ENCODE measurements around the gene GPATCH3.

Gene GPATCH3

GRCh38 chr1:26864610-26865480 lies 35.4 kb downstream of the GPATCH3 start:
- H3K27me3 Mint-ChIP-seq = no peaks in the 10 kb centered on the region
- H3K4me3 Mint-ChIP-seq = peak overlapping the region; percentile 97 to 99
- peaks cover 17 to 32% of the 10 kb centered on the region in 2 donors for H3K4me1 Mint-ChIP-seq
- H3K27ac Mint-ChIP-seq = peak overlapping the region; percentile 98
- ATAC-seq (replicated peaks) (peak; percentile 93), DNase-seq (peak; percentile 96)
- H3K36me3 Mint-ChIP-seq = peaks cover 0 to 2% of the 10 kb centered on the region in 2 donors
- H3K9me3 Mint-ChIP-seq = no peaks in the 10 kb centered on the region

GRCh38 chr1:26863685-26864077 lies 36.6 kb downstream of the GPATCH3 start:
- no peaks in the 10 kb centered on the region for H3K27me3 Mint-ChIP-seq
- H3K4me3 Mint-ChIP-seq = peak overlapping the region; percentile 97 to 99
- no peak overlapping the region for H3K27ac Mint-ChIP-seq
- ATAC-seq (replicated peaks) (no peak), DNase-seq (no peak)
- peaks cover 0 to 2% of the 10 kb centered on the region in 2 donors for H3K36me3 Mint-ChIP-seq
- H3K9me3 Mint-ChIP-seq = no peaks in the 10 kb centered on the region
- peaks cover 17 to 32% of the 10 kb centered on the region in 2 donors for H3K4me1 Mint-ChIP-seq

- H3K9me3 Mint-ChIP-seq = no peaks in the 10 kb centered on the region
- H3K27ac Mint-ChIP-seq = peak within 1 kb of the TSS; percentile 98
- ATAC-seq (replicated peaks) = no peak
- no peaks in the 10 kb centered on the region for H3K27me3 Mint-ChIP-seq
- H3K36me3 Mint-ChIP-seq = peaks cover 0 to 3% of the 10 kb centered on the region in 2 donors
- DNase-seq = no peak
- H3K4me1 Mint-ChIP-seq = peaks cover 17 to 32% of the 10 kb centered on the region in 2 donors
- H3K4me3 Mint-ChIP-seq = peak within 1 kb of the TSS; percentile 97 to 99
Observed at GRCh38 chr1:26862781-26863684, 37.2 kb downstream of the GPATCH3 start, which contains the start of gene SFN. Gene SFN (plus strand): TSS chr1:26863149. CDS start chr1:26863213, 64 bp downstream.

- no peaks in the 10 kb centered on the region for H3K9me3 Mint-ChIP-seq
- no peaks in the 10 kb centered on the region for H3K27me3 Mint-ChIP-seq
- peak overlapping the region; percentile 68 for H3K27ac Mint-ChIP-seq
- H3K4me1 Mint-ChIP-seq = peaks cover 17 to 32% of the 10 kb centered on the region in 2 donors
- DNase-seq (no peak), ATAC-seq (replicated peaks) (no peak)
- H3K4me3 Mint-ChIP-seq = no peak overlapping the region
- H3K36me3 Mint-ChIP-seq = peaks cover 3 to 4% of the 10 kb centered on the region in 2 donors
Observed at GRCh38 chr1:26861889-26862378, 38.3 kb downstream of the GPATCH3 start.

- H3K4me1 Mint-ChIP-seq = peaks cover 17 to 32% of the 10 kb centered on the region in 2 donors
- no peak for DNase-seq
- H3K4me3 Mint-ChIP-seq = no peak overlapping the region
- H3K9me3 Mint-ChIP-seq = no peaks in the 10 kb centered on the region
- H3K27me3 Mint-ChIP-seq = no peaks in the 10 kb centered on the region
- ATAC-seq (replicated peaks) = no peak
- H3K36me3 Mint-ChIP-seq = peaks cover 7 to 9% of the 10 kb centered on the region in 2 donors
- H3K27ac Mint-ChIP-seq = no peak overlapping the region
Observed at GRCh38 chr1:26861286-26861701, 39.0 kb downstream of the GPATCH3 start.

GRCh38 chr1:26858891-26859640 lies 41.2 kb downstream of the GPATCH3 start:
- Mint-ChIP-seq H3K27ac (no peak overlapping the region), H3K4me3 (no peak overlapping the region), H3K36me3 (peaks cover 20 to 23% of the 10 kb centered on the region in 2 donors), H3K9me3 (no peaks in the 10 kb centered on the region), H3K4me1 (peaks cover 11 to 16% of the 10 kb centered on the region in 2 donors), H3K27me3 (no peaks in the 10 kb centered on the region)
- no peak for DNase-seq
- peak in 1 of 2 donors; percentile 33 for ATAC-seq (replicated peaks)

GRCh38 chr1:26858160-26858559 lies 42.1 kb downstream of the GPATCH3 start:
- no peak for DNase-seq
- H3K4me1 Mint-ChIP-seq = peaks cover 7% of the 10 kb centered on the region in 2 donors
- no peak for ATAC-seq (replicated peaks)

GRCh38 chr1:26857473-26858060 lies 42.7 kb downstream of the GPATCH3 start:
- H3K27ac Mint-ChIP-seq = no peak overlapping the region

More at GRCh38 chr1:26858160-26858559, 42.1 kb downstream of the GPATCH3 start:
- H3K27me3 Mint-ChIP-seq = no peaks in the 10 kb centered on the region
- no peak overlapping the region for H3K4me3 Mint-ChIP-seq
- no peak overlapping the region for H3K27ac Mint-ChIP-seq
- H3K9me3 Mint-ChIP-seq = no peaks in the 10 kb centered on the region
- peaks cover 25 to 29% of the 10 kb centered on the region in 2 donors for H3K36me3 Mint-ChIP-seq

GRCh38 chr1:26856604-26857469 lies 43.4 kb downstream of the GPATCH3 start:
- H3K27me3 Mint-ChIP-seq = no peaks in the 10 kb centered on the region
- peaks cover 37 to 41% of the 10 kb centered on the region in 2 donors for H3K36me3 Mint-ChIP-seq
- no peak for DNase-seq
- no peak overlapping the region for H3K4me3 Mint-ChIP-seq
- H3K9me3 Mint-ChIP-seq = no peaks in the 10 kb centered on the region
- peaks cover 0 to 2% of the 10 kb centered on the region in 2 donors for H3K4me1 Mint-ChIP-seq
- peak overlapping the region; percentile 88 for H3K27ac Mint-ChIP-seq
- peak in 1 of 2 donors; percentile 16 for ATAC-seq (replicated peaks)

More at GRCh38 chr1:26857473-26858060, 42.7 kb downstream of the GPATCH3 start:
- DNase-seq (no peak), ATAC-seq (replicated peaks) (no peak)
- no peaks in the 10 kb centered on the region for H3K27me3 Mint-ChIP-seq
- H3K4me1 Mint-ChIP-seq = peaks cover 1 to 5% of the 10 kb centered on the region in 2 donors
- H3K4me3 Mint-ChIP-seq = no peak overlapping the region
- peaks cover 31 to 35% of the 10 kb centered on the region in 2 donors for H3K36me3 Mint-ChIP-seq
- H3K9me3 Mint-ChIP-seq = no peaks in the 10 kb centered on the region

- ATAC-seq (replicated peaks) (no peak), DNase-seq (no peak)
- peaks cover 0 to 2% of the 10 kb centered on the region in 2 donors for H3K4me1 Mint-ChIP-seq
- H3K27ac Mint-ChIP-seq = peak overlapping the region; percentile 61
- H3K9me3 Mint-ChIP-seq = no peaks in the 10 kb centered on the region
- peaks cover 43 to 48% of the 10 kb centered on the region in 2 donors for H3K36me3 Mint-ChIP-seq
- H3K27me3 Mint-ChIP-seq = no peaks in the 10 kb centered on the region
- no peak overlapping the region for H3K4me3 Mint-ChIP-seq
Observed at GRCh38 chr1:26856181-26856580, 44.1 kb downstream of the GPATCH3 start.

- ATAC-seq (replicated peaks) (no peak), DNase-seq (no peak)
- H3K36me3 Mint-ChIP-seq = peaks cover 43 to 53% of the 10 kb centered on the region in 2 donors
- no peak overlapping the region for H3K4me3 Mint-ChIP-seq
- peak overlapping the region; percentile 61 for H3K27ac Mint-ChIP-seq
- H3K9me3 Mint-ChIP-seq = no peaks in the 10 kb centered on the region
- no peaks in the 10 kb centered on the region for H3K27me3 Mint-ChIP-seq
- H3K4me1 Mint-ChIP-seq = peaks cover 0 to 2% of the 10 kb centered on the region in 2 donors
Observed at GRCh38 chr1:26855636-26856035, 44.6 kb downstream of the GPATCH3 start.

- H3K36me3 Mint-ChIP-seq = peaks cover 49 to 60% of the 10 kb centered on the region in 2 donors
Observed at GRCh38 chr1:26854906-26855305, 45.4 kb downstream of the GPATCH3 start.

More at GRCh38 chr1:26854906-26855305, 45.4 kb downstream of the GPATCH3 start:
- H3K4me3 Mint-ChIP-seq = no peak overlapping the region
- peak overlapping the region; percentile 51 for H3K27ac Mint-ChIP-seq
- DNase-seq = no peak
- no peaks in the 10 kb centered on the region for H3K27me3 Mint-ChIP-seq
- no peaks in the 10 kb centered on the region for H3K9me3 Mint-ChIP-seq
- peaks cover 0 to 2% of the 10 kb centered on the region in 2 donors for H3K4me1 Mint-ChIP-seq
- no peak for ATAC-seq (replicated peaks)
